Measurements from ENCODE around the gene PSMD13.
A peak's percentile ranks its signal among the peaks of the same experiment; 100 is the strongest.

The PSMD13 gene

GRCh38 chr11:290621-291231 lies 54.0 kb downstream of the PSMD13 start:
- no peak for DNase-seq

- DNase-seq, result no peak
These were observed 54.8 kb downstream of the PSMD13 start for GRCh38 chr11:291281-292210.

GRCh38 chr11:292211-293121 lies 55.7 kb downstream of the PSMD13 start:
- DNase-seq, result no peak

- DNase-seq, result no peak
These were observed 56.6 kb downstream of the PSMD13 start for GRCh38 chr11:293271-293851.

- no peak for DNase-seq
These were observed 57.3 kb downstream of the PSMD13 start for GRCh38 chr11:293852-294661.

- DNase-seq, result no peak
These were observed 58.0 kb downstream of the PSMD13 start for GRCh38 chr11:294780-295179.

- DNase-seq, result no peak
These were observed 58.8 kb downstream of the PSMD13 start for GRCh38 chr11:295351-296170.

GRCh38 chr11:296171-297050 lies 59.6 kb downstream of the PSMD13 start:
- no peak for DNase-seq

- DNase-seq, result no peak
These were observed 60.3 kb downstream of the PSMD13 start for GRCh38 chr11:297051-297585.

- DNase-seq, result no peak
These were observed 61.0 kb downstream of the PSMD13 start for GRCh38 chr11:297586-298405.

- DNase-seq, result no peak
These were observed 61.8 kb downstream of the PSMD13 start for GRCh38 chr11:298406-299065.

- no peak for DNase-seq
These were observed 62.5 kb downstream of the PSMD13 start, which contains the start of gene IFITM5 for GRCh38 chr11:299081-299891. Gene IFITM5, minus strand, starts transcription at chr11:299526. Its CDS starts 36 bp downstream, at chr11:299490.

GRCh38 chr11:299951-300735 lies 63.4 kb downstream of the PSMD13 start:
- peak in 1 of 2 experiments; percentile 17 for DNase-seq
